ENCODE results near the gene MYO1F.
"Not testable (repeated sequence)": the region's sequence is repeated elsewhere in the genome, so short reads cannot be mapped to it uniquely, and the experiment has no call there.

The MYO1F gene

DNA sequence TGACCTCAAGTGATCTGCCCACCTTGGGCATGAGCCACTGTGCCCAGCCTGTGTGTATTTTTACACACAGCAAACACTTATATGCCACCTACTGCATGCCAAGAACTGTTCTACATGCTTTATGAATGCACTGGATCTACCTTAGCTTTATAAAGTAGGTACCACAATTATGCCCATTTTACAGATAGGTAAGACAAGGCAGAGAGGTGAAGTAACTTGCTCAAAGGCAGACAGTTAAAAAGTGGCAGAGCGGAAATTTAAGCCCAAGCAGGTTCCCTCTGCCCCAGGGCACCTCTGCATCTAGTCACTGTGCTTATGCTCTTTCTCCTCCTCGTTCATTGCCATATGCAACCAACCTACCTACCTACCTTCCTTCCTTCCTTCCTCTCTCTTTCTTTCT, 22.8 kb upstream of the MYO1F start:
- no peak for DNase-seq (ENCODE audit: low read depth)

DNA sequence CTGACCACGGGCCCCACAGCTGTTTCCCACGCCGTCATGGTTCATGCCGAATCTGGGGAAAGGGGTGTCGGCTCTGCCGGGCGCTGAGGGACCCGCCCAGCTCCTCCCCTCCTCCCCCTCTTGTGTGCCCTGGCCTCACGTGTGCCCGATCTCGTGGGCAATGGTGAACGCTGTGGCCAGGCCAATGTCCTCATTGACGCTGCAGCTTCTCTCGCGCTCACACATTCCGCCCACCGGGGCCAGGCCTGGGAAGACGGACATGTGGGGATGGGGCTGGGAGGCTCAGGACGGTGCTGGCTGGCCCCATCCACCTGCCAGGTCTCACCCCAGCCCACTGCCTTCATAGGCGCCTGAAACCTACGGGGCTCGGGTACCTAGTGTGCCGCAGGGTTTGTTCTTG, 18.9 kb upstream of the MYO1F start:
- no peak for DNase-seq (ENCODE audit: low read depth)

DNA sequence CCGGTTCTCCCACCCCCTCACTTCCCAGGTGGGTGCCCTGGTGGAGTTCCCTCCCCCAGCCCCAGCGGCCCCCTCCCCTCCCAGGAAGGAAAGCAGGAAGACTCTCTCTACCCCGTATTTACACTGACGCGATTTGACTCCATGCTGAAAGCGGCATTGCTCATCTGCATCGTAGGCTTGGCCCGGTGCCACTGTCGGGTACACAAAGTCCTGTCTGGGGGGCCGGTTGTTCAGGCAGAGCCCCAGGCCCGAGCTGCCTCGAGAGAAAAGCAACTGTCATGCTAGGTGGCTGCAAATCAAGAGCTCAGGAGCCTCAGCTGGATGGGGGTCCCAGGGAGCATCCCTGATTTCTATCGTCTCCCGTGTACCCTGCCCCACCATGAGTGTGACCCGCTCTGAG, 18.4 kb upstream of the MYO1F start:
- DNase-seq (ENCODE audit: low read depth) = no peak

DNA sequence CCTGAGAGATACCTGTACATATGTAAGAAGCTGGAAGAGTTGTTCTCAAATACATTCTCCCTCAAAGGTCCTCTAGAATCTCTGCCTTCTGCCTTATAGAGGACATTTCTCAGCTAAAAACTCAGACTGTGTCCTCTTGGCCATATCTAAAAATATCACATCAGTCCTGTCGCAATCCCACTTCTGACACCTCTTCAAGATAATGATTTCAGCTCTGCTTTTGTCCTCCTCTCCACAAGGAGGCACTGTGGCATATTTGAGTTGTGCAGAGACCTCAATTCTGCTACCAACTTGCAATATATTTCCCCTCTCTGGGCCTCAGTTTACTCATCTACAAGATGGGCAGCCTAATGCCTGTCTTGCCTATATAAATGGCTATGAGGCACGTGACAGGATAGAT, 16.7 kb upstream of the MYO1F start:
- no peak for DNase-seq (ENCODE audit: low read depth)

DNA sequence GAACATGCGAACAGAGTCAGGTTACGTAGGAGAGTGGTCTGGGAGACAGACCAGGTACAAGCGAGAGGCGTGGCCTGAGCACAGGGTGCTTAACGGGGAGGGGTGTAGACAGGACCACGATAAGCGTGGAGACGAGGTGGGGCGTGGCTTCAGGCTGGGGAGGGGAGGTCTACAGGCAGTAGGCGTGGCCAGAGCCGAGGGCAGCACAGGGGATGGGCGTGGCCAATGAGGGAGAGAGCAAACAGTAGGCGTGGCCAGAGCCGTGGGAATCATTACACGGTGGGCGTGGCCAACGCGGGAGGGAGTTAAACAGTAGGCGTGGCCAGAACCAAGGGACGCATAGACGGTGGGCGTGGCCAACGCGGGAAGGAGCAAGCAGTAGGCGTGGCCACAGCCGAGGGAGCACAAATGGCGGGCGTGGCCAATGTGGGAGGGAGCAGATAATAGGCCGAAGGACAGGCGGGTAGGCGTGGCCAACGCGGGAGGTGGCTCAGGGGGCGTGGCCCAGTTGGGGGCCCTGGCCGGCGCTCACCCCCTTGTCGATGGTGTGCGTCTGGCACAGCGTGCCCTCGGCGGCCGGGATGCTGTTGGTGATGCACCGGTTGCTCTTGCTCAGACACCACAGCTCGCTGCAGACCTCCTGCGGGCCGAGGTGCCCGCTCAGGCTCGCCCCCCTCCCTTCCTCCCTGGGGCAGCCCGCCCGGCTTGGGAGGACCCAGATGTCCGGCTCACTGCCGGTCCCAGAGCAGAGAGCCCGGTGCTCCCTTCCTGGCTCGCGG, 15.2 kb upstream of the MYO1F start:
- DNase-seq (ENCODE audit: low read depth) = peak; percentile 87

DNA sequence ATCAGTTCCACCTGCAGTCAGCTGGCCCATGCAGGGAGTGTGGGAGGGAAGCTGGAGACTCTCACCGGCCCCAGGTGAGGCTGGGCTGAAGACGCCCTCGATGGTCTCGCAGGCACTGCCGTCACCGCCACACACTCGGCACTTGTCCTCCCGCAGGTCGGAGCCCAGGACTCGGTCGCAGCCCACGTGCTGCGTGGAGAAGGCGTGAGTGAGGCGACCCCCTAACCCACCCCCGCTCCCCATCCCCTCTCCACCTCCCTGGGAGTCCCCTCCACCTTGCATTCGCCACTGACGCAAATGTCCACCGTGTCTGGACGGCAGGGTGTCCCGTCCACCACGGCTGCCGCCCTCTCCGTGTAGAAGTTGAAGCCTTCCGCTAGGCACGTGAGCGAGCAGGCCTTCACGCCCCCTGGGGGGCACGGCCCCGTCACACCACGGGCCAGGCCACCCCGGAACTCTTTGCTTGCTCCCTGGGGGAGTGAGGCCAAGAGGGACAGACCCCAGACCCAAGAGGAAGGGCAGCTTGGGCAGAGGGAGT, 12.0 kb upstream of the MYO1F start:
- DNase-seq (ENCODE audit: low read depth) = no peak

DNA sequence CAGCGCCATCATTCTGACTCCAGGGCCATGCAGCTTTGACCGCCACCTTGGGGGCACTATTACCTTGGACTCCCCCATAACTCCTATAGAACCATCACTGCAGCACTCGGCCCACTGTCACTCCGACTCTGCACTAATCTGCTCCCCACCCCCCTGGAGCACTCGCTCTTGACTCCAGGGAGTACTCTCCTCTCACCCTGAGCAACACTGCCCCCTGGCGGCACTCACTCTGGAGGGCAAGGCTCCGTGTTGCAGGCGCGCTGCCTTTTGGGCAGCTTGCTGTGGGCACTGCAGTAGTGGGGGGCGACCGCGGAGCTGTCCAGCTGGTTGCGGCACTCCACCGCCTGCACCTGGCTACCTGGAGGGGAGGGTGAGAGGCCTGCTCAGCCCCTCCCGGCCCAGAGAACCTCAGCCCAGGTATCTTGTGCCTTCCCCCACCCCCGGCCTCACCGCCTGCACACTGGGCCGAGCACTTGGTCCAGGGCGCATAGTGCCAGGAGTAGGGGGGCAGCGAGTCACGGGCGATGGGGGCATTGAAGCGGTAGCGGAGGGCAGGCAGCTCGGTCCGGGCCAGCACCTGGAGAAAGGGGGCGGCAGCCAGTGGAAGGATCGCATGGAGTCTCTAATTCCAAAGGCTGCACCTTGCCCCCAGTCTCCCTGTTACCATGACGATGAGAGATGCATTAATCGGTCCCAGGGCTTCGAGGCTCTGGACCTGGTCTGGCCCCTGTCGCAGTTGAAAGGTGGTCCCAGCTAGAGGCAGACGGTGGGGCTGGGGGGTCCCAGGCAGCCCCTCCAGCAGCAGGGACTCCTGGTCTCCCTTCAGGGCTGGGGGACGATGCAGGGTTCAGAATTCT, 8.9 kb upstream of the MYO1F start:
- peak; percentile 42 for DNase-seq (ENCODE audit: low read depth)

DNA sequence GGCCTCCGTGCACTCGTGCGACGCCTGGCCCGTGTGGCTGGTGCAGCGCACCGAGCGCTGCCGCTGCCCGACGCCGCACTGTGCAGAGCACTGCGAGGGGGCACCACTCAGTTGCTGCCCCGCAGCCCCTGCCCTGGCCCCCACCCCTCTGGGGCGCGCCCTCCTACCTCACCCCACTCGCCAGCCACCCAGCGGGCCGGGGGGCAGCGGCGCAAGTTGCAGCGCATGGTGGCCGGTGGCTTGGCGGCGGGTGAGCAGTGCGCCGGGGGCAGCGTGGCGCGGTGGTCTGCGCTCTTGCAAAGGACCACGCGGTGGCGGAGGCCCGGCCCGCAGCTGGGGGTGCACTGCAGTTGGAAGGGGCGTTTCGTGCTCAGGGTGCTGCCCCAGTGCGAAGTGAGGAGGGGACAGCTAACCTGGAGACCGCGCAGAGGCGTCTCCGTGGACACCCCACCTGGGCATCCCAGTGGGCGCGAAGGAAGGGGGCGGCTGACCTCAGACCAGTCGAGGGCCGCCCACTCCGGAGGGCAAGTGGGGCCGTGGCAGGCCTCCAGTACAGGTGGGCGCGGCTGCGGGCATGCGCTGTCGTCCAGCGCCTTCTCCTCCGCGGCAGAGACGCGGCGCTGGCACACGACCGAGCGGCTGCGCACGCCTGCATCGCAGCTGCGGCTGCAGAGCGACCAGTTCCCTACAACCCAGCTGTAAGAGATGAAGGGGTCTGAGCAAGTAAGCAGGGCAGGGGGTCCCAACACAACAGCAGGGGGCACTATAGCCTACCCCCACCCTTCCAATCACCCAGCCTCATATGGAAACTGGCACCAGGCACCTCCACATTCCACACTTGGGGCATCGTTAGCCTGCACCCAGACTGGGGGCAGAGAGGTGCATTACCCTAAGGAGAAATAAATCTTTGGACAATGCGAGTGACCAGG, 8.0 kb upstream of the MYO1F start:
- DNase-seq (ENCODE audit: low read depth) = no peak

DNA sequence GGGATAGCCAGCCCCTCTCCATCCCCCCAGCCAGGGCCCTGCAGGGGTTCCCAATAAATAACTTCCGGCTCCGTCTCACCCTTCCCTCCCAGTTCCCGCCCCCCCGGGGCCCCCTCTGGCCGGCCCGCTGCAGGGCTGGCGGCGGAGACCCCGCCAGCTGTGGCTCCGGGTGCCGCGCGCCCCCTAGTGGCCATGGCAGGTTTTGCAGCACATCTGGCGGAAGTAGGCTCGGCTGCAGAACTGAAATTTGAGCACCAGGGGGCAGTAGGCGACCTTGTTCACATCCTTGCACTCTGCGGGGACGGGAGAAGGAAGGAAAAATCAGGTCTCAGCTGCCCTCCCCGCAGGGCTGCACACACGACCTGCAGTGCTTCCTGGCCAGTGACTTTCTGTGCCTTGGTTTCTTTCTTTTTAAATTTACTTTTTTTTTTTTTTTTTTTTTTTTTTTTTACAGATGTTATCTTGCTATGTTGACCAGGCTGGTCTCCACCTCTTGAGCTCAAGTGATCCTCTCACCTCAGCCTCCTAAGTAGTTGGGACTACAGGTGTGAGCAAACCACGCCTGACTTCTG, 3.6 kb upstream of the MYO1F start:
- DNase-seq (ENCODE audit: low read depth) = peak; percentile 77

DNA sequence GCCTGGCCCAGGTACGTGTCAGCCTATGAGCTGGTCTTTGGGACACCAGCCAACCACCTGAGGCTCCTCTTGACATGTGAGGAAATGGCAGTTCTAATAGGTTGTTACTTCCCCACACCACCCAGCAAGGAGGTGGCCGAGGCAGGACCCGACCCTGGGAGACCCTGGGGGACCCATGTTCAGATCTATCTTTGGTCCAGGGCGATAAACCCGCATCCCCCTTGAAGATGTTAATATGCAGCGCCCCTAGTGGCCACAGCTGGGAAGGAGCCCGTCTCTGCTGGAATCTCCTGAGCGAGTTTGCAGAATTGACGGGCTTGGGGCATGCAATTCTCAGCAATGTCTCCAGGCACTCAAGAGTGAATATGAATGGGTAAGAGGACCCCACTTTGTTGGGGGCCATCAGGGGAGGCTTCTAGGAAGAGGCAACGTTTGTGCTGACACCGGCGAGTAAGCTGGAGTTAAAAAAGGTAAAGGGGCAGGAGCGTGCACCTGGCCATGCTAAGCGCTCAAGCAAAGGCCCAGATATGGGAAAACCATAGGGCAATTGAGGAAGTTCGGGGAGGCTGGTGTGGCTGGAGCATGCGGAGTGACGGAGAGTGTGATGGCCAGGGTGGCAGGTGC, 1.5 kb upstream of the MYO1F start:
- peak; percentile 63 for DNase-seq (ENCODE audit: low read depth)

DNA sequence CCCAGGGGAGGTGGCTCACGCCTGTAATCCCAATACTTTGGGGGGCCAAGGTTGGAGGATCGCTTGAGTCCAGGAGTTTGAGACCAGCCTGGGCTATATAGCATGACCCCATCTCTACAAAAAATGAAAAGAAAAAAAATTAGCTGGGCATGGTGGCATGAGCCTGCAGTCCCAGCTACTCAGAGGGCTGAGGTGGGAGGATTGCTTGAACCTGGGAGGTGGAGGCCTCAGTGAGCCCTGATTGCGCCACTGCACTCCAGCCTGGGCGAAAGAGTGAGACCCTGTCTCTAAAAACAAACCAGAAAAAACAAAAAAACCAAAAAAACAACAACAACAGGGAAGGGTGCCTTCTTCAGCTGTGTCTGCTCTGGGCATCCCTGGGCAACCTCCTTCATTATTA, 499 bp upstream of the MYO1F start:
- DNase-seq (ENCODE audit: low read depth) = no peak

DNA sequence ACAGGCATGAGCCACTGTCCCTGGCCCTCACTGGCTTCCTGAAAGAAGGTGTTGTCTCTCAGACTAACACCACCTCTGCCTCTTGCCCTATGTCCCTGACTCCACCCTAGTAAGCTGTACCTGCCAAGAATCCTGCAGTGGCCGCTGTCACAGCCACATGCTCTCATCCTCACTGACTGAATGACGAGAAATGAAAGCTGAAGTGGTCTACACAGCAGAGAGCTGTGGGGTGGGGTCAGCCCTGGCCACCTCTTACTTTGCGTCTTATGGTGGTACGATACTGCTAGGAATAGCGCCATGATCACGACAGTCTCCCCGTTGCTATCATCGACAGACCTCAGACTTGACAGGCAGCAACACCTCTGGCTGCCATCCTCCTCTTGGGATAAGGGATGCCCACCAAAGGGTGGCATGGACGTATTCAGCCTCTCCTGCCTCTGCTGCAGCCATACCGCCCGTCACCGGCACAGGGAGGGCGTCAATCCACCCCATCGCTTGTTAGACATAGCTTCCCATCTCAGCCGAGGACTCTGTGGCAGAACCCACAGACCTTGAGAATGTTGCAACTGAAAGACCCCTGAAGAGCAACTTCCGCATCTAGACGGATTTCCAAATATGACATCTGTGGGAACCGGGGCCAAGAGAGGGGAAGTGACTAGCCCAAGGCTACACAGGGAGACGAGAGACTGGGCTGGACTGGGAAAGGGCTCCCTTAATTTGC, 809 bp downstream of the MYO1F start:
- no peak for DNase-seq (ENCODE audit: low read depth)

DNA sequence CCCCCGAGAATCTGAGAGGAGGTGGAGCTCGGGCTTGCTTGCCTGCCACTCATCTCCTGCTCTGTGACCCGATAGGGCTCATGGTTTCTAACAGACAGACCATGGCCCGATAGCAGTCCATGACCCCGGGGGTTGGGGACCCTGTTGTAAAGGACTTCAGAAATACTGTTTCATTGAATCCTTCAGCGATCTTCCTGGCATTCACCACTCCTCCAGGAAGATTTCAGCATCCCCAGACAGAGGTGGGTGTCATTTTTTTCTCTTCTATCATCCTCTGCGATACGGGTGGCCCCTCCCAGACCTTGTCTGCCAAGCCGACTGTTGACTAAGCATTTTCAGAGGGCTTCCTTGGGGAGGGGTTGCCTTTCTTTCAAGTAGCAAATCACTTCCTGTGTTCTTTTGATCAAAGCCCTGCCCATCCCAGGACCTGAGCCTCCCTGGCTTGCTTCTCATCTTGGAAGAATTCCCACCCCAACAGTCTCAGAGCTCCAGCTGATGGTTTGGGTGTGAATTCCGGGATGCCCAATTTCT, 1.7 kb downstream of the MYO1F start:
- peak; percentile 38 for DNase-seq (ENCODE audit: low read depth)

DNA sequence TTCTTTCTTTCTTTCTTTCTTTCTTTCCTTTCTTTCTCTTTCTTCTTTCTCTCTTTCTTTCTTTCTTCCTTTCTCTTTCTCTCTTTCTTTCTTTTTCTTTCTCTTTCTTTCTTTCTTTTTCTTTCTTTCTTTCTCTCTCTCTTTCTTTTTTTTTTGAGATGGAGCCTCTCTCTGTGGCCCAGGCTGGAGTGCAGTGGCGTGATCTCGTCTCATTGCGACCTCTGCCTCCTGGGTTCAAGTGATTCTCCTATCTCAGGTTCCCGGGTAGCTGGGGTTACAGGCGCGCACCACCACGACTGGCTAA, 2.7 kb downstream of the MYO1F start:
- not testable (repeated sequence) for DNase-seq (ENCODE audit: low read depth)

DNA sequence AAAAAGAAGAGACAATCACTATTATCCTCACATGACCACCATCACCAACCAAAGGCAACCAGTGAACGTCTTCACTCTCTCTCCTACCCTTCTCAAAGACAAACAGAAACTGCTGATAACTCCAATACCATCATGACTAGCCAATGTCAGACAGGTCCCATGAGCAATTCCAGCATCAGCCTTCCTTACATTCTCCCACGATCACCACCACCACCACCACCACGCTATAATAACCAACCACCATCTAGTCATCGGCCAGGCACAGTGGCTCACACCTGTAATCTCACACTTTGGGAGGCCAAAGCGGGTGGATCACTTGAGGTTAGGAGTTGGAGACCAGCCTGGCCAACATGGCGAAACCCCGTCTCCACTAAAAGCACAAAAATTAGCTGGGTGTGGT, 3.9 kb downstream of the MYO1F start:
- no peak for DNase-seq (ENCODE audit: low read depth)

DNA sequence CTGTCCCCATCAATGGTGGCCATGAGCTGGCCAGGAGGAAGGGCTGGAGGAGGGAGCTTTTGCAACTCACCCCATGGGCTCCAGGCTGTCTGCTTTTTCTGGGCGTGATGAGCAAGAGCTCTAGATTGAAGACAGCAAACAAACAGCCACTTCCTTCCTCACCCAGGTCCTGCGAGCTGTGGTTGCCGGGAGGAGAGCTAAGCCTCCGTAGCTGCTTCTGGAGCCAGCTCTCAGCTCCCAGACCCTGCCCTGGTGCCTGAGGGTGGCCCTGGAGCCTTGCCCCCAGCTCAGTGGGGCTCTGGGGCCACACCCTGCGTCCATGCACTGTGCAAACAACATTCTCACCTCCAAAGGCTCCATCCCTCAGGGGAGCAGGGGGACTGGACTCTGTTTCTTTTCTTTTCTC, 6.2 kb downstream of the MYO1F start:
- DNase-seq (ENCODE audit: low read depth) = peak; percentile 86

DNA sequence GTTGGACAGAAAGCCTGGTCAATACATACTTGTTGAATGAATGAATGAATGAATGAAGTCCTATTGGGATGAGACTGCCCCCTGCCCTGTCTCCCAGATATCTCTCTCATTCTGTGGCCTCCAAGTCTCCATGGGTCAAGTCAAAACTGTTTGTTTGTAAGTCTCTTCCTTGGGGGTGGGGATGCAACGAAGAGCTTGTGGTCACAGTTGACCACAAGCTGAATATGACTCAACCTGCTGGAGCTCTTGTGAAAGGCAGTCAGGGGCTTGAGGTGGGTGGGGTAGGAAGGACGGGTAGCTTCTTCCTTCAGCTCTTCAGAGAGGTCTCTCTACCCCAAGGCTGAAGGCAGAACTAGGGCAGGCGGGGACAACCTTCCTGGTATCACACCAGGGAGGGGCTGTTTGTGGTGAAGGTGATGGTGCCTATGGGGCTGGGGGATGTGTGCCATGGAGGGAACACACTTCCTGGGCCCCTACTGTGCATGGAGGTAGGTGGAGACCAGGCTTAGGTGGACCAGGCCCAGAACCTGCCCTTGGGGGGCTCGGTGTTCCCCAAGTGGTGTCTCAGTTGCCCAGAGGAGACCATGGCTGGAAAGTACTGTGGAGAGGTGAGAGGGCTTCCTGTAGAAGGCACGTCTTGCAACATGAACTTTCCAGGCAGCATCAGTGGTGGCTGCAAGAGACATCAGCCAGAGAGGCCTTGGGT, 8.0 kb downstream of the MYO1F start:
- peak; percentile 95 for DNase-seq (ENCODE audit: low read depth)

DNA sequence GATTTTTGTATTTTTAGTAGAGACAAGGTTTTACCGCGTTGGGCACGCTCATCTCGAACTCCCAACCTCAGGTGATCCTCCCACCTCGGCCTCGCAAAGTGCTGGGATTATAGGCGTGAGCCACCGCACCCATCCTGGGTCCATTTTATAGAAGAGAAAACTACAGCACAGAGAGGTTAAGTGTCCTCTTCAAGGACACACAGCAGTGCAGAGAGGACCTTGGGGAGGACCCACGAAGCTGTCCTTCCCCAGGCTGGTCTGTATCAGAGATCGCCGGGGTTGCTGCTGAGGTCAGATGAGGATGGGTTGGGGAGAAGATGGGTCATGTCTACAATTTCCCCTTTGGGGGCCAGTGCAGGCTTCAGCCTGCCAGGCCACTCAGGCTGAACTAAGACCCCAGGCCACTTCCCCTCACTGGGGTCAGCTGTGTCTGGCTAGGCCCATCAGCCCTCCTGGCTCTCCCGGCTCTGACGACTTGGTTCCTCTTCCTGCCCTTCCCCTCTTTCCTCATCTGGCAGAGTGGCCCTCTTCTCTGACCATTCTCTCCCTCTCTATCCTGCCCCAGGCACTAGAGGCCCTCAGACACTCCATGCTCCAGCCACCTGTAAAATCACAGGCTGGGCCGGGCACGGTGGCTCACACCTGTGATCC, 9.6 kb downstream of the MYO1F start:
- no peak for DNase-seq (ENCODE audit: low read depth)

DNA sequence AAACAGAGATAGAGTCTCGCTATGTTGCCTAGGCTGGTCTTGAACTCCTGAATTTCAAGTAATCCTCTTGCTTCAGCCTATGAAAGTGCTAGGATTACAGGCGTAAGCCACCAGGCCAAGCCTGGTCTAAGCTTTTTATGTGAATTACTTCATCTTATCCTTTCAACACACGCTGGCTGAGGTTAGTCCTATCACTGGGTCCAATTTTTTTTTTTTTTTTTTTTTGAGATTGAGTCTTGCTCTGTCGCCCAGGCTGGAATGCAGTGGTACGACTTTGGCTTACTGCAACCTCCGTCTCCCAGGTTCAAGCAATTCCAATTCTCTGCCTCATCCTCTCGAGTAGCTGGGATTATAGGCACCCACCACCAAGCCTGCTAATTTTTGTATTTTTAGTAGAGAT, 10.4 kb downstream of the MYO1F start:
- no peak for DNase-seq (ENCODE audit: low read depth)
